ENCODE data around the gene TRIM33. TPM values are rescaled to one million over a fixed set of nuclear protein-coding genes. Genes with fewer than 3 reads are reported as not detected.

The TRIM33 gene
- total and polyA plus RNA-seq, 12 donors = 3.5 to 28.7 (median 20.0) TPM

- peaks cover 0 to 12% (median 0%) of the 10 kb centered on the region in 11 donors for H3K9me3 ChIP-seq
- no peak overlapping the region for H3K27ac ChIP-seq
- no peak overlapping the region for H3K4me3 ChIP-seq
- no peak for TF ChIP-seq CTCF (IDR thresholded peaks at IDR 0.05)
- H3K27me3 ChIP-seq = no peaks in the 10 kb centered on the region
- no peak for ATAC-seq
- peaks cover 0 to 28% (median 0%) of the 10 kb centered on the region in 9 donors for H3K4me1 ChIP-seq
- no peak for DNase-seq
- intact Hi-C loops (cut with DNase I) = no loop called here
- H3K36me3 ChIP-seq = peaks cover 0 to 72% (median 10%) of the 10 kb centered on the region in 9 donors
Measured at GRCh38 chr1:114455102-114455785, 55.8 kb downstream of the TRIM33 start.

- no peak for TF ChIP-seq CTCF (IDR thresholded peaks at IDR 0.05)
- intact Hi-C loops (cut with DNase I) = no loop called here
- H3K27ac ChIP-seq = no peak overlapping the region
- no peak for DNase-seq
- ATAC-seq = no peak
- H3K4me3 ChIP-seq = no peak overlapping the region
- H3K27me3 ChIP-seq = no peaks in the 10 kb centered on the region
- H3K9me3 ChIP-seq = peaks cover 0 to 12% (median 0%) of the 10 kb centered on the region in 11 donors
- H3K4me1 ChIP-seq = peaks cover 0 to 28% (median 0%) of the 10 kb centered on the region in 9 donors
- 89 to 95% methylated on average over 1 of the region's 1 CpG for WGBS, 2 donors
- peaks cover 0 to 76% (median 10%) of the 10 kb centered on the region in 9 donors for H3K36me3 ChIP-seq
Measured at GRCh38 chr1:114454539-114454938, 56.5 kb downstream of the TRIM33 start.

- no peak for TF ChIP-seq CTCF (IDR thresholded peaks at IDR 0.05)
Measured at GRCh38 chr1:114453361-114453784, 57.6 kb downstream of the TRIM33 start.

GRCh38 chr1:114448370-114449036 is 62.5 kb downstream of the TRIM33 start:
- WGBS, 2 donors = 65 to 76% methylated on average over 3 of the region's 3 CpGs
- ATAC-seq = no peak
- peaks cover 0 to 81% (median 12%) of the 10 kb centered on the region in 9 donors for H3K36me3 ChIP-seq

More at GRCh38 chr1:114453361-114453784, 57.6 kb downstream of the TRIM33 start:
- Histone ChIP-seq H3K4me3 (no peak overlapping the region), H3K36me3 (peaks cover 0 to 79% (median 10%) of the 10 kb centered on the region in 9 donors), H3K27me3 (no peaks in the 10 kb centered on the region), H3K9me3 (peaks cover 0 to 3% (median 0%) of the 10 kb centered on the region in 11 donors), H3K27ac (no peak overlapping the region), H3K4me1 (peaks cover 0 to 20% (median 0%) of the 10 kb centered on the region in 9 donors)
- 72 to 80% methylated on average over 2 of the region's 2 CpGs for WGBS, 2 donors
- intact Hi-C loops (cut with DNase I) = no loop called here
- no peak for ATAC-seq
- DNase-seq = no peak

More at GRCh38 chr1:114448370-114449036, 62.5 kb downstream of the TRIM33 start:
- Histone ChIP-seq H3K27ac (no peak overlapping the region), H3K9me3 (no peaks in the 10 kb centered on the region), H3K27me3 (no peaks in the 10 kb centered on the region), H3K4me1 (peaks cover 0 to 26% (median 10%) of the 10 kb centered on the region in 9 donors), H3K4me3 (no peak overlapping the region)
- DNase-seq = no peak
- intact Hi-C loops (cut with DNase I) = loop anchor here in 1 of 10 donors (10.0 kb wide), 1 partner anchor 56 kb away; no protein-coding TSS in a partner anchor
- no peak for TF ChIP-seq CTCF (IDR thresholded peaks at IDR 0.05)
